CD4-positive, alpha-beta T cell (primary cell): ENCODE results near the gene LCN12. TPM values are rescaled to one million over a fixed set of nuclear protein-coding genes. Genes with fewer than 3 reads are reported as not detected.

Source experiments
- ATAC-seq: fragments of 200-7000 bp; cut with Tn5 transposase; one replicate; pipeline ENCODE4 v1.10.0; 2022; ENCODE audit warnings: mild to moderate bottlenecking; ENCODE audit not compliant: poor library complexity
- CTCF ChIA-PET: fragments of 350-600 bp; sonication (Branson Sonifier 250); formaldehyde crosslinking; loops from one replicate; lab custom pipeline; 2021; ENCODE audit warnings: antibody characterized with exemption, inconsistent platforms; lab: Charles Lee
- POLR2A ChIA-PET: fragments of 350-600 bp; sonication (Branson Sonifier 250); formaldehyde crosslinking; loops from one replicate; lab custom pipeline; 2021; ENCODE audit warnings: antibody characterized with exemption, inconsistent platforms; lab: Charles Lee
- DNase-seq, 14 experiments: peaks; one replicate each; pipeline ENCODE4 v3.0.0-alpha.2; 2013 to 2020; ENCODE audit warnings: mixed read lengths in 2 of 14
- H3K27ac ChIP-seq, 2 donors: one replicate each; pipeline versions ENCODE4 v1.5.1 to v1.7.0; 2013; ENCODE audit warnings: low read length in 2 of 2, low read depth in 1 of 2, mild to moderate bottlenecking in 1 of 2
- H3K27me3 ChIP-seq, 2 experiments: 1 replicate in 1 of 2; 2 replicates in 1 of 2; pipeline versions ENCODE4 v1.6.1 to v1.7.0; 2013; ENCODE audit warnings: low read length in 2 of 2, control low read depth in 1 of 2, mild to moderate bottlenecking in 1 of 2, moderate library complexity in 1 of 2; ENCODE audit not compliant: insufficient read depth in 2 of 2, control insufficient read depth in 1 of 2
- H3K36me3 ChIP-seq: one replicate; pipeline ENCODE4 v1.6.1; 2013; ENCODE audit warnings: low read length, control low read depth; ENCODE audit not compliant: insufficient read depth
- H3K4me1 ChIP-seq: one replicate; pipeline ENCODE4 v1.6.1; 2013; ENCODE audit warnings: low read length, control low read depth; ENCODE audit not compliant: insufficient read depth
- H3K4me3 ChIP-seq: one replicate; pipeline ENCODE4 v1.5.1; 2013; ENCODE audit warnings: mild to moderate bottlenecking, low read length, moderate library complexity
- H3K9me3 ChIP-seq, 2 experiments: 1 replicate in 1 of 2; 2 replicates in 1 of 2; pipeline versions ENCODE4 v1.6.1 to v1.7.0; 2013; ENCODE audit warnings: low read length in 2 of 2, mild to moderate bottlenecking in 2 of 2, control low read depth in 1 of 2, moderate library complexity in 1 of 2; ENCODE audit not compliant: control insufficient read depth in 1 of 2, insufficient read depth in 1 of 2
- H3K27ac Mint-ChIP-seq: one replicate; pipeline ENCODE4 v1.8.0; 2020; ENCODE audit warnings: mixed read lengths
- H3K27me3 Mint-ChIP-seq: one replicate; pipeline ENCODE4 v1.8.0; 2021; ENCODE audit warnings: mixed read lengths
- H3K36me3 Mint-ChIP-seq: one replicate; pipeline ENCODE4 v1.8.0; 2021; ENCODE audit warnings: low read depth, mixed read lengths
- H3K4me1 Mint-ChIP-seq: one replicate; pipeline ENCODE4 v1.8.0; 2021; ENCODE audit warnings: low read depth, mixed read lengths
- H3K4me3 Mint-ChIP-seq: one replicate; pipeline ENCODE4 v1.8.0; 2020; ENCODE audit warnings: mild to moderate bottlenecking, mixed read lengths
- H3K9me3 Mint-ChIP-seq: one replicate; pipeline ENCODE4 v1.8.0; 2020; ENCODE audit warnings: mixed read lengths
- CTCF ChIP-seq: fragments of 200-600 bp; IDR thresholded peaks from one replicate; pipeline ENCODE4 v1.8.0; 2022; ENCODE audit warnings: antibody characterized with exemption, mild to moderate bottlenecking
- intact Hi-C, 2 experiments: fragments of 100-400 bp; cut with DNase I in 1 of 2; cut with micrococcal nuclease in 1 of 2; formaldehyde crosslinking; loops; one replicate each; pipeline versions ENCODE4 v1.15.1 to v1.9.0; 2023 to 2025; cut with DNase I, micrococcal nuclease
- total RNA-seq, 174 experiments: library from RNA in 2 of 174; stranded (reverse) in 2 of 174; gene quantifications; one replicate each; pipeline ENCODE4 v1.2.3 and lab custom pipeline; 2021 to 2026

LCN12 gene
- total RNA-seq, 2 experiments from 2014 or later = 1.3 to 1.5 TPM

GRCh38 chr9:136988872-136989271 is 36.8 kb downstream of the LCN12 start:
- peaks cover 6% of the 10 kb centered on the region for H3K36me3 ChIP-seq
- Mint-ChIP-seq H3K36me3 (peaks cover 4% of the 10 kb centered on the region), H3K9me3 (no peaks in the 10 kb centered on the region), H3K27ac (no peak overlapping the region), H3K4me3 (no peak overlapping the region), H3K27me3 (peaks cover 19% of the 10 kb centered on the region), H3K4me1 (peaks cover 27% of the 10 kb centered on the region)
- H3K27ac ChIP-seq = no peak overlapping the region
- no peak overlapping the region for H3K4me3 ChIP-seq
- peaks cover 0 to 11% of the 10 kb centered on the region in 2 experiments for H3K9me3 ChIP-seq
- DNase-seq (no peak), ATAC-seq (no peak)
- ChIA-PET CTCF (interaction anchor here (0.5 kb wide), 1 partner anchor 79 kb away, joined by 3 read pairs; no protein-coding TSS in a partner anchor), POLR2A (no interaction called here)
- intact Hi-C loops = no loop called here
- no peak for TF ChIP-seq CTCF
- H3K4me1 ChIP-seq = peaks cover 39% of the 10 kb centered on the region
- H3K27me3 ChIP-seq = peaks cover 13 to 22% of the 10 kb centered on the region in 2 experiments

- CTCF ChIA-PET = interaction anchor here (2.4 kb wide), 1 partner anchor 39 kb away, joined by 6 read pairs; no protein-coding TSS in a partner anchor
- Histone ChIP-seq H3K27me3 (peaks cover 0 to 7% of the 10 kb centered on the region in 2 experiments), H3K27ac (no peak overlapping the region), H3K9me3 (no peaks in the 10 kb centered on the region), H3K4me3 (no peak overlapping the region), H3K36me3 (peaks cover 10% of the 10 kb centered on the region), H3K4me1 (peaks cover 39% of the 10 kb centered on the region)
- Mint-ChIP-seq H3K27ac (peak overlapping the region; percentile 57), H3K36me3 (peaks cover 4% of the 10 kb centered on the region), H3K4me3 (peak overlapping the region; percentile 89), H3K9me3 (no peaks in the 10 kb centered on the region), H3K4me1 (peaks cover 26% of the 10 kb centered on the region), H3K27me3 (peaks cover 15% of the 10 kb centered on the region)
- DNase-seq (no peak), ATAC-seq (no peak)
- no peak for TF ChIP-seq CTCF
- POLR2A ChIA-PET = interaction anchor here (2.7 to 3.0 kb wide), 2 partner anchors 35 to 46 kb away, joined by 12 to 17 read pairs; partner anchors contain the start of genes C8G and FBXW5
- intact Hi-C loops = loop anchor here in 1 of 2 experiments (5.0 kb wide), 1 partner anchor 417 kb away; no protein-coding TSS in a partner anchor
These were observed 38.3 kb downstream of the LCN12 start for GRCh38 chr9:136990242-136990911.

- POLR2A ChIA-PET = interaction anchor here (0.6 to 3.0 kb wide), 18 partner anchors 14 to 185 kb away, joined by 3 to 17 read pairs (median 4); partner anchors contain the start of genes ABCA2, C8G, FBXW5 and RABL6
- Histone ChIP-seq H3K4me3 (peak within 1 kb of the TSS; percentile 89), H3K27me3 (no peaks in the 10 kb centered on the region), H3K36me3 (peaks cover 10% of the 10 kb centered on the region), H3K4me1 (peaks cover 51% of the 10 kb centered on the region), H3K9me3 (no peaks in the 10 kb centered on the region), H3K27ac (peak within 1 kb of the TSS; percentile 57 to 76)
- ATAC-seq (peak; percentile 91), DNase-seq (peak; percentile 89 to 97 (median 94))
- H3K9me3 Mint-ChIP-seq = no peaks in the 10 kb centered on the region
- H3K4me3 Mint-ChIP-seq = peak within 1 kb of the TSS; percentile 91
- intact Hi-C loops = loop anchor here (1.0 to 5.0 kb wide), 4 partner anchors 13 to 415 kb away; no protein-coding TSS in a partner anchor
- H3K27ac Mint-ChIP-seq = peak within 1 kb of the TSS; percentile 82
- H3K4me1 Mint-ChIP-seq = peaks cover 35% of the 10 kb centered on the region
- no peak for TF ChIP-seq CTCF
- CTCF ChIA-PET = interaction anchor here (0.8 to 2.4 kb wide), 6 partner anchors 16 to 150 kb away, joined by 3 to 11 read pairs (median 4); partner anchors contain the start of genes AJM1 and NPDC1
- peaks cover 8% of the 10 kb centered on the region for H3K36me3 Mint-ChIP-seq
- H3K27me3 Mint-ChIP-seq = peaks cover 8% of the 10 kb centered on the region
These were observed 40.1 kb downstream of the LCN12 start, which contains the start of gene PAXX for GRCh38 chr9:136991993-136992818. Gene PAXX, plus strand, starts transcription at chr9:136992422. Its CDS starts 22 bp downstream, at chr9:136992444.
